NB4 (cell line): ENCODE results near the gene CHRNA5.

Experiments used
- CTCF ChIP-seq: IDR thresholded peaks from one replicate; pipeline ENCODE4 v1.5.1; 2012; ENCODE audit warnings: low read depth, low read length
- MAX ChIP-seq: IDR thresholded peaks from 2 replicates; pipeline ENCODE4 v1.6.1; 2011; ENCODE audit warnings: low read depth, low read length
- MYC ChIP-seq: IDR thresholded peaks from 2 replicates; pipeline ENCODE4 v1.6.1; 2011; ENCODE audit warnings: low read depth, low read length

- TF ChIP-seq CTCF, result no peak
- TF ChIP-seq MAX, result no peak
- no peak for TF ChIP-seq MYC
These were observed 22.7 kb upstream of the CHRNA5 start for GRCh38 chr15:78542647-78543046.
